ENCODE measurements around the gene SNX6.
"Not testable (repeated sequence)": the region's sequence is repeated elsewhere in the genome, so short reads cannot be mapped to it uniquely, and the experiment has no call there.

SNX6 gene

GRCh38 chr14:34520304-34520970 is 109.5 kb downstream of the SNX6 start:
- DNase-seq: not testable (repeated sequence)

Data from CD4-positive, alpha-beta T cell treated with Interleukin-15 for 1 hour (primary cell).